ENCODE measurements around the gene SET.
A peak's percentile ranks its signal among the peaks of the same experiment; 100 is the strongest.

Gene SET

DNA sequence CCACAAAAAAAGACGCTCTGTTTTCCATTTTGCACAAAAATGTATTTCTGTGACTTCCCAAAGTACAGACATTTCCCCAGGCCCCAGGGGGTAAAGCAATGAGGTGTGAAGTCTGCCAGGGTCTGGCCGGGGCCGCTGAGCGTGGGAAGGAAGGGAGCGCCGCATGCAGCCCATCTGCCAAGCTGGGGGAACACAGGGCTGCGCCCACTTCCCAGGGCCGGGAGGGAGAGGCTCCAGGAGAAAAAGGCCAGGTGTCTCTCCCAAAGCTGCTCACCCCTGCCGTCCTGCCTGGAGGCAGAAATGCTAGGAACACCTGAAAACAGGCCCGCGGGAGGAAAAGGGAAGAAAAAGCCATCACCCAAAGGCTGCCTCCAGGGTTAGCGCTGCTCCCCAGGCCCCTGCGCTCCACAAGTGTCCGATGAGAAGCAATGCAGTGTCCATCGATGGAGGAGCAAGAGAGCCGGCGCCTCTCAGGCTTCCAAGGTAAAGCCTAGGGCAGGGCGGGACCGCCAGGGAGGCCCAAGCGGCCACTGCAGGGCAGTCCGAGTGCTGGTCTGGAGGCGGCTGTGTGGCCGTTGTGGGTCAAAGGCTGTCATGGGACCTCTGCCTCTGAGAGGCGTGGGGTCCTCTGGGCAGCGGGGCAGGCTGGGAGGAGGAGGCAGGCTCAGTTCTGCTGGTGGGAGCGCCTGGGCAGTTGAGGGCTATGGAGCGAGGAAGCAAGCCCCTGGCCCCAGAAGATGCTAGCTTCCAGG is 40.9 kb downstream of the SET start:
- H3K4me2 ChIP-seq (ENCODE audit: low read length) = no peak overlapping the region
- H3K4me3 ChIP-seq (ENCODE audit: low read length) = no peak overlapping the region
- peaks cover 9% of the 10 kb centered on the region; the same call in 1 of the 2 replicates for H3K4me1 ChIP-seq (ENCODE audit: low read length)
- H3K79me2 ChIP-seq (ENCODE audit: low read length) = no peaks in the 10 kb centered on the region
- no peak overlapping the region for H2AFZ ChIP-seq (ENCODE audit: low read depth, low read length)
- no peak for TF ChIP-seq EZH2phosphoT487 (IDR thresholded peaks at IDR 0.05; ENCODE audit: low read depth)
- TF ChIP-seq, protein P1, sequence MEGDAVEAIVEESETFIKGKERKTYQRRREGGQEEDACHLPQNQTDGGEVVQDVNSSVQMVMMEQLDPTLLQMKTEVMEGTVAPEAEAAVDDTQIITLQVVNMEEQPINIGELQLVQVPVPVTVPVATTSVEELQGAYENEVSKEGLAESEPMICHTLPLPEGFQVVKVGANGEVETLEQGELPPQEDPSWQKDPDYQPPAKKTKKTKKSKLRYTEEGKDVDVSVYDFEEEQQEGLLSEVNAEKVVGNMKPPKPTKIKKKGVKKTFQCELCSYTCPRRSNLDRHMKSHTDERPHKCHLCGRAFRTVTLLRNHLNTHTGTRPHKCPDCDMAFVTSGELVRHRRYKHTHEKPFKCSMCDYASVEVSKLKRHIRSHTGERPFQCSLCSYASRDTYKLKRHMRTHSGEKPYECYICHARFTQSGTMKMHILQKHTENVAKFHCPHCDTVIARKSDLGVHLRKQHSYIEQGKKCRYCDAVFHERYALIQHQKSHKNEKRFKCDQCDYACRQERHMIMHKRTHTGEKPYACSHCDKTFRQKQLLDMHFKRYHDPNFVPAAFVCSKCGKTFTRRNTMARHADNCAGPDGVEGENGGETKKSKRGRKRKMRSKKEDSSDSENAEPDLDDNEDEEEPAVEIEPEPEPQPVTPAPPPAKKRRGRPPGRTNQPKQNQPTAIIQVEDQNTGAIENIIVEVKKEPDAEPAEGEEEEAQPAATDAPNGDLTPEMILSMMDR (IDR thresholded peaks at IDR 0.05; ENCODE audit: low read depth, low read length) = no peak
- no peaks in the 10 kb centered on the region for H3K9me3 ChIP-seq (ENCODE audit: insufficient read depth, low read length)
- no peak overlapping the region for H3K9ac ChIP-seq (ENCODE audit: low read length)
- no peak overlapping the region for H3K27ac ChIP-seq (ENCODE audit: low read length)
- H3K36me3 ChIP-seq (replicated peaks; ENCODE audit: low read depth, low read length) = no peaks in the 10 kb centered on the region
- no peaks in the 10 kb centered on the region for H4K20me1 ChIP-seq (ENCODE audit: insufficient read depth, low read length)
- no peaks in the 10 kb centered on the region for H3K27me3 ChIP-seq (ENCODE audit: low read depth, low read length)

DNA sequence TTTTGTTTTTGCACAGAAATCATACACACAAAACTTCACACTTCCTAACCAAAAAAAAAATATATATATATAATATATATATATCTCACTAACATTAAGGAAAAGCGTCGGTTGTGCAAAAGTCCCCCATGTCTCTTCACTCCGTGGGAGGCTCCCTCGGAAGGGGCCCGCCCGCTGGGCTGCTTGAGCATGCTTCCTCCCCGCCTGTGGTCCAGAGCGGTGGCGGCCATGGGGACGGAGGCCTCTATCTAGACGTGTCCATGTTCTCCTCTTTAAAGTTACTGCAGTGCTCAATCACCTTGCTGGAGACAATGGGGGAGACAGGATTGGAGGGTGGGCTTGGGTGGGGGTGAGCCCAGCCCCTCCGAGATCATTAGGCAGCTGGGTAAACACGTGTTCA is 42.1 kb downstream of the SET start:
- H2AFZ ChIP-seq (ENCODE audit: low read depth, low read length) = no peak overlapping the region
- peaks cover 6% of the 10 kb centered on the region; the same call in 1 of the 2 replicates for H3K4me1 ChIP-seq (ENCODE audit: low read length)
- no peak overlapping the region for H3K4me3 ChIP-seq (ENCODE audit: low read length)
- no peaks in the 10 kb centered on the region for H3K27me3 ChIP-seq (ENCODE audit: low read depth, low read length)
- H3K4me2 ChIP-seq (ENCODE audit: low read length) = no peak overlapping the region
- no peak overlapping the region for H3K9ac ChIP-seq (ENCODE audit: low read length)
- no peaks in the 10 kb centered on the region for H3K9me3 ChIP-seq (ENCODE audit: insufficient read depth, low read length)
- TF ChIP-seq, protein P1 (IDR thresholded peaks at IDR 0.05; ENCODE audit: low read depth, low read length) = no peak
- TF ChIP-seq EZH2phosphoT487 (IDR thresholded peaks at IDR 0.05; ENCODE audit: low read depth) = no peak
- no peak overlapping the region for H3K27ac ChIP-seq (ENCODE audit: low read length)
- no peaks in the 10 kb centered on the region for H3K36me3 ChIP-seq (replicated peaks; ENCODE audit: low read depth, low read length)
- no peaks in the 10 kb centered on the region for H3K79me2 ChIP-seq (ENCODE audit: low read length)
- no peaks in the 10 kb centered on the region for H4K20me1 ChIP-seq (ENCODE audit: insufficient read depth, low read length)

DNA sequence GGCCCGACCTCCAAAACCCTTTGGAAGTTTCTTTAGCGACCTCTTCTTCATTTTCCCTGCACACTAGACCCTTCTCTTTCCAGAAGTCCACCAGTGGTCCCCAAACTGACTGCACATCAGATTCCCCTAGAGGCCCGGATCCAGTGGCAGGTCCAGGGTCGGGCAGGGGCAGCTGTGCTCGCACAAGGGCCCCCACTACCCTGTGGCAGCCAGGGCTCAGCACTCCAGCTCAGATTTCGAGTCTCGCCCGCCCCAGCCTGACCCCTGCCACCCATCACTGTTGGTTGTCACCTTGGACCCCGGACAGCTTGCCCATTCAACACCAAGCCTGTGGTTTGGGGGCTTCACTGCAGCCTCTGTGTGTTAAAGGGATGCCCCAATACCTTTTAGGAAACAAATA is 42.7 kb downstream of the SET start:
- H3K4me1 ChIP-seq (ENCODE audit: low read length) = peaks cover 6% of the 10 kb centered on the region; the same call in 1 of the 2 replicates
- no peak overlapping the region for H2AFZ ChIP-seq (ENCODE audit: low read depth, low read length)
- no peaks in the 10 kb centered on the region for H3K27me3 ChIP-seq (ENCODE audit: low read depth, low read length)
- H4K20me1 ChIP-seq (ENCODE audit: insufficient read depth, low read length) = no peaks in the 10 kb centered on the region
- no peaks in the 10 kb centered on the region for H3K9me3 ChIP-seq (ENCODE audit: insufficient read depth, low read length)
- TF ChIP-seq, protein P1 (IDR thresholded peaks at IDR 0.05; ENCODE audit: low read depth, low read length) = no peak
- no peak for TF ChIP-seq EZH2phosphoT487 (IDR thresholded peaks at IDR 0.05; ENCODE audit: low read depth)
- H3K27ac ChIP-seq (ENCODE audit: low read length) = no peak overlapping the region
- H3K4me2 ChIP-seq (ENCODE audit: low read length) = no peak overlapping the region
- H3K36me3 ChIP-seq (replicated peaks; ENCODE audit: low read depth, low read length) = no peaks in the 10 kb centered on the region
- no peak overlapping the region for H3K4me3 ChIP-seq (ENCODE audit: low read length)
- no peak overlapping the region for H3K9ac ChIP-seq (ENCODE audit: low read length)
- H3K79me2 ChIP-seq (ENCODE audit: low read length) = no peaks in the 10 kb centered on the region

DNA sequence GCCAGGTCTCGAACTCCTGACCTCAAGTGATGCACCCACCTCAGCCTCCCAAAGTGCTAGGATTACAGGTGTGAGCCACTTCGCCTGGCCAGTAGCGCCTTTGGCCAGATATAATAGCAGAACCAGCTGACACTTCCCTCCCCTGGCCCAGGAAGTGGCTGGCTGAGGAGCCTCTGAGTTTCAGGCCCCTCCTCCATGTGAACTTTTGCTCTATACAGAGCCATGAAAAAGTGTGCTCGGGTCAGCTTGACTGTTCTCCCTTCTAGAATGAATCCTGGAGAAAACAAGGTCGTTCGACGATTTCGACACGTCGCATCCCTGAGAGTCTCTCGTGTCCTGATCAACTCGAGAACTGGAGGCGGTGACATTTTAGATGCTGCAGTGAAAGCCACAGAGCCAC is 43.6 kb downstream of the SET start:
- H2AFZ ChIP-seq (ENCODE audit: low read depth, low read length) = peak overlapping the region; percentile 95
- H3K4me2 ChIP-seq (ENCODE audit: low read length) = peak overlapping the region; percentile 98; the same call in 1 of the 2 replicates

More for the DNA sequence above, 43.6 kb downstream of the SET start:
- Histone ChIP-seq H3K79me2 (ENCODE audit: low read length) (no peaks in the 10 kb centered on the region), H3K27me3 (ENCODE audit: low read depth, low read length) (no peaks in the 10 kb centered on the region), H3K4me3 (ENCODE audit: low read length) (no peak overlapping the region), H3K27ac (ENCODE audit: low read length) (no peak overlapping the region), H3K36me3 (replicated peaks; ENCODE audit: low read depth, low read length) (no peaks in the 10 kb centered on the region), H3K9ac (ENCODE audit: low read length) (no peak overlapping the region), H4K20me1 (ENCODE audit: insufficient read depth, low read length) (no peaks in the 10 kb centered on the region), H3K4me1 (ENCODE audit: low read length) (peaks cover 6% of the 10 kb centered on the region; the same call in 1 of the 2 replicates), H3K9me3 (ENCODE audit: insufficient read depth, low read length) (no peaks in the 10 kb centered on the region)
- TF ChIP-seq, protein P1 (IDR thresholded peaks at IDR 0.05; ENCODE audit: low read depth, low read length) = no peak
- no peak for TF ChIP-seq EZH2phosphoT487 (IDR thresholded peaks at IDR 0.05; ENCODE audit: low read depth)

All from OCI-LY3 (cell line).